ENCODE results near the gene OR5C1. TPM values are rescaled to one million over a fixed set of nuclear protein-coding genes. Genes with fewer than 3 reads are reported as not detected.
"Not testable (repeated sequence)": the region's sequence is repeated elsewhere in the genome, so short reads cannot be mapped to it uniquely, and the experiment has no call there.

Gene OR5C1
- total RNA-seq, 1 donor from 2014 or later: not detected

DNA sequence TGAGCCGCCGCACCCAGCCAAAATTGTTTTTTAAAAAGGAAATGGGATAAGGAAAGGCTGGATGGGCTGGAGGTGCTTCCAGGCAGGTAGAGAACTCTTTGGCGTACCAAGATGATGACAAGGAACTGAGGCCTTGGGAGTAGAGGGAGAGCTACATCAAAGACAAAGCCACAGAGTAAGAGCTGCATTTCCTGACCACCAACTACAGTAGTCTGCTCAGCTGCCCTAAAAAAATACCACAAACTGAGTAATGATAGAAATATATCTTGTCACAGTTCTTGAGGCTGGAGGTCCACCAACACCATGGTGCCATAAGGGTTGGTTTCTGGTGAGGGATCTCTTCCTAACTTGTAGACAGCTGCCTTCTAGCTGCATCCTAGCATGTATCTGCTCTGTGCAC, 19.4 kb downstream of the OR5C1 start:
- peak; percentile 26 for DNase-seq (ENCODE audit: low spot score)
- ATAC-seq: no peak
- intact Hi-C loops (cut with DNase I): loop anchor here (10.0 kb wide), 1 partner anchor 333 kb away; the partner anchor contains the start of gene OR1J1

DNA sequence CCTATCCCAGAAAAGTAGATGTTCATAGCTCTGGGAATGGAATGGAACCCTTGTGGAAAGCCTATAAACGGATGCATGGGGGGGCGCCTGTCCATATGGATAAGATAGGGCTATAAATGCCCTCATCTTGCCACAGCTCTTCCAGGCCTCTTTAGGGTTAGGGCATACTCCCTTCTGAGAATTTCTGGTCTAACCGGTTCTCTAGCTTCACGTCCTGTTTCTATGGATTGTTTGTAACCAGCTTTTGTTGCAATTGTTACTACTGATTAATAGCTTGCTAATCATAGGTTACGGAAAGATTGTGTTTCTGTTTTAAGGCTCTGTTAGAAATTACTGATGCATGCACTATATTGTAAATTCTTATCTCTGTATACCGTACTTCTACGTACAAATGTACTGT, 20.5 kb downstream of the OR5C1 start:
- peak; percentile 25 for DNase-seq (ENCODE audit: low spot score)
- intact Hi-C loops (cut with DNase I): loop anchor here (10.0 kb wide), 1 partner anchor 334 kb away; the partner anchor contains the start of gene OR1J1
- ATAC-seq: not testable (repeated sequence)

DNA sequence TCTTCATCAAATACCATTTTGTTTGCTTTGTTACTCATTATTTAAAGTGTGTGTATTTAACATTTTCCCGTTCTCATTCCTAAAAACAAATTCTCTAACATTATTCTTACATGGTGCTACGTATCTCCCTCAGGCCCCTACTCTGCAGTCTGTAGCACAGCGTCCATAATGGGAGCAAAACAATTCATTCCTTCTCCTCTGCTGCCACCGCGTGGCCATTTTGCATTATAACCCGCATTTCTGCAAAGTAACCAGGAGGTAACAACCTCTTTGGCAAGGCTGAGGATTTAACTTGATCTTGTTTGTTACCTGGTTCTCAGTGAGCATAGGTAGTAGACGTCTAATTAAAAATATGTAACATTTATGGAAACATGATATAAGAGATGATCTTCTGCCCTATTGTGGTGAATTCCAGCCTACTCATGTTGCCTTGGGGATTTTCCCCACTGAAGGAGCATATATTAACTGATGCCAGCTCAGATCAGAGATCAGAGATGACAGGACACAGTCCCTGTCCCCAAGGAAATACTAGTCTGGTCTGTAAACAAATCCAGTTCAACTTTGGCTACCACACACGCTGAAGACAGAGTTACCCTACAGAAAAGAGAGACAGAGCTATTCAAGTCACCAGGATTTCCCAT, 21.7 kb downstream of the OR5C1 start:
- peak; percentile 80 for DNase-seq (ENCODE audit: low spot score)
- intact Hi-C loops (cut with DNase I): loop anchor here (10.0 kb wide), 1 partner anchor 716 kb away; the partner anchor contains the start of gene TTLL11
- ATAC-seq: peak; percentile 93

DNA sequence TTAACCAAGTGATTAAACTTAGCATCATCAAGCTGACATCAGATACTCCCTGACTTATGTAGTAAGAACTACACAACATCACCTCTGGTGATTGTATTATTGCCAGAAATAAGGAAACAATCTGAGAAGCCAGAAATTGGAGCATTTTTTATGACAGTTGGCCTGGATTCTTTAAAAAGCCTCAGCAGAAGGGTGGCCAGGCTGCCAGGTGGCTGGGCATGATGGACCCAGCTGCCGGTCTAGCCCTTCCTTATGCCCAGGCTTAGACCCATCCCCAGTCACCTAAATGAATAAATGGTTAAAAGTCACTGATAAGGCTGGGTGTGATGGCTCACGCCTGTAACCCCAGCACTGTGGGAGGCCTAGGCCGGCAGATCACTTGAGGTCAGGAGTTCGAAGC, 24.0 kb downstream of the OR5C1 start:
- intact Hi-C loops (cut with DNase I): loop anchor here (10.0 kb wide), 1 partner anchor 718 kb away; the partner anchor contains the start of gene TTLL11
- no peak for ATAC-seq
- no peak for DNase-seq (ENCODE audit: low spot score)

DNA sequence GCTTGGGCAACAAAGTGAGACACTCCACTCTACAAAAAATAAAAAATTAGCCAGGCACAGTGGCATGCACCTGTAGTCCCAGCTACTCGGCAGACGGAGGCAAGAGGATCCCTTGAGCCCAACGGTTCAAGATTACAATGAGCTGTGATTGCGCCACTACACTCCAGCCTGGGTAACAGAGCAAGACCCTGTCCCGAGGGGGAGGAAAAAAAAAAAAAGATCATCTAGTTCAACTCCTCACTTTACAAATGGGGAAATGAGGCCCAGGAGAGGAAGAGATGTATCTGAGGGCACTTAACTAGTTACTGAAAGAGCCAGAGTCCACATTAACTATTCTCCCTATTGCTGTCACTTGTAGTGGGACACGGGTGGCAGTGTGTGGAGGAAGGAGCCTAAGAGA, 25.8 kb downstream of the OR5C1 start:
- ATAC-seq: no peak
- peak; percentile 14 for DNase-seq (ENCODE audit: low spot score)
- intact Hi-C loops (cut with DNase I): loop anchor here (10.0 kb wide), 1 partner anchor 720 kb away; the partner anchor contains the start of gene TTLL11

DNA sequence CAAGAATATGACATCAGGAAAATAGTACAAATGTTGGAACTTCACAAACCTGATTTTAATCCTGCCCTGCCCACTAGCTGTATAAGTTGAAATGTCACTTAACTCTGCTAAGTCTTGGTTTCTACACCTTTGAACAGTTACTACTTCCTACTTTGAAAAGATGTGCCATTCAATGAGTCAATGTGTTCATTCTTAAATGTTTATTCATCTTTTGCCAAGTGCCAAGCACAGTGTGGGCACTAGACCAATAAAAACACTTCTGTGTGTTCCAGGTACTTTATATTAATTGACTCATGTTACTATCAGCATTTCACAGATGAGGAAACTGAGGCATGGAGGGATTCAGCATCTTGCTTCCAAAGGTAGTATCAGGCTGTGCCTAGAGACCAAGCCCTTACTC, 26.8 kb downstream of the OR5C1 start:
- intact Hi-C loops (cut with DNase I): loop anchor here (10.0 kb wide), 1 partner anchor 721 kb away; the partner anchor contains the start of gene TTLL11
- no peak for ATAC-seq
- no peak for DNase-seq (ENCODE audit: low spot score)

DNA sequence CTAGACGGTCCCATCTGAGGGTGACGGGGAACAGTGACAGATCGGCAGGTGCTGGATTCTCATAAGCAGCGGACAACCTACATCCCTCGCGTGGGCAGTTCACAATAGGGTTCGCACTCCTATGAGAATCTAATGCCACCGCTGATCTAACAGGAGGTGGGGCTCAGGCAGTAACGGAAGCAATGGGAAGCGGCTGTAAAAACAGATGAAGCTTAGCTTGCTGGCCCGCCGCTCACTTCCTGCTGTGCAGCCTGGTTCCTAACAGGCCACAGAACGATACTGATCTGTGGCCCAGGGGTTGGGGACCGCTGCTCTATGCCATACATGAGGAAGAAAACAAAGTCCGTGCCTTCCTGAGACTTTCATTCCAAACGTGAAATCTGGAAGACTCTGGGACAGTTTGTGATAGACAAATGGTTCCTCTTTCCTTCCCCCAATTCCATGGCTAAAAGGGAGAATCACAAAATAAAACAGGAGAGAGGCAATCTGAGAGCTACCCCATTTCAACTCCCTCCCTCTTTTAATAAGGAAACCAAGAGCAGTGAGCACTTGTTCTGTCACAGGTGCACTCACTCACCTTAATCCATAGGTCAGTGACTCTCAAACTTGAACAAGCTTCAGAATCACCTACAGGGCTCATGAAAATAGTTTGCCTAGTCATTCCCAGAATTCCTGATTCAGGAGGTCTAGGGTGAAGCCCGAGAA, 27.6 kb downstream of the OR5C1 start:
- intact Hi-C loops (cut with DNase I): loop anchor here (10.0 kb wide), 1 partner anchor 722 kb away; the partner anchor contains the start of gene TTLL11
- no peak for DNase-seq (ENCODE audit: low spot score)
- ATAC-seq: peak; percentile 73

DNA sequence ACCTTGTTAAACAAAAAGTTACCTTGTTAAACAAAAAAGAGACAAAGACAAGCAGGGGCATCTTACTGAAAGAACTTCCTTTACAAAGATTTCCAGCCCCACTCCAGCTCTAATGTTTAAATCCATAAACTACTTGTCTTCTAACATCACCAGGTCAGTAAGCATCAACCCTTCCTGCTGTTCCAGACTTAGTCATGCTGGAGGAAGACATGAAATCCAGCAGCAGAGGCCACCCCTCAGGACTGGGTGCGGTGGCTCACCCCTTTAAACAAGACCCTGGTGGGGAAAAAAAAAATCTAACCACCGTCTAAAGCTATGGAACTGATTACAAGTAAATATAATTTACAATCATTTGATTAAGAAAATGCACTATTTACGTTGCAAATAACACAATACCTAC, 30.6 kb downstream of the OR5C1 start:
- DNase-seq (ENCODE audit: low spot score) (peak; percentile 14), ATAC-seq (no peak)
- intact Hi-C loops (cut with DNase I): loop anchor here (10.0 kb wide), 1 partner anchor 725 kb away; the partner anchor contains the start of gene TTLL11

DNA sequence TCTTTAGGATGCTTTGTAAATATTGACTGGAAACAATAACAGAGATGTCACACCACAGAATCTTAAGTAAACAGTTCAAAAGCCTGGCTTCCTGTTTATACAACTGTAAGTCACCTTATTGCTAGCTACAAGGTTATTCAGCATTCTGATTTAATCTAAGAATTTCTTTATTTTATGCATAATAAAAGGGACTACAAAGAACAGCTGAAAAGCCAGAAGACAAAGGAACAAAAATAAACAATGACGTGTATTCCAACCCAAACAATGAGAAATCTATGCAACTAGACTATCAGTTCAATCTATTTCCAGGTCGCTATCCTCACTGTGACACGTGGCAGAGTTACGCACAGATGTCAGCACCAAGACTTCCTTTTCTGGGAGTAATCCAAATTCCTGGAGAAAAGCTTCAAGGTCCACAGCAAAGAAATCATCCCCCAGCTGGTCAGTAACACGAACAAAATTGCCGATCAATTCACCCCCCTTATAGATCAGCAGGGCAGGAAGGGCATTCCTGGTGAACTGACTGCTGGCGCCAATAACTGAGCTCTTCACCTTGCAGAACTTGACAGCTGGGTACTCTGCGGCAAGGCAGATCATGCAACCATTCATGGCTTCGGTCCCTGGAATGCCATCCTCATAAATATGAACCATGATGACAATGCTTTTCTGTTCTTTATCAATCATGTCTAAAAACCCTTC, 31.2 kb downstream of the OR5C1 start:
- intact Hi-C loops (cut with DNase I): loop anchor here (10.0 kb wide), 1 partner anchor 725 kb away; the partner anchor contains the start of gene TTLL11
- ATAC-seq (no peak), DNase-seq (ENCODE audit: low spot score) (peak; percentile 15)

DNA sequence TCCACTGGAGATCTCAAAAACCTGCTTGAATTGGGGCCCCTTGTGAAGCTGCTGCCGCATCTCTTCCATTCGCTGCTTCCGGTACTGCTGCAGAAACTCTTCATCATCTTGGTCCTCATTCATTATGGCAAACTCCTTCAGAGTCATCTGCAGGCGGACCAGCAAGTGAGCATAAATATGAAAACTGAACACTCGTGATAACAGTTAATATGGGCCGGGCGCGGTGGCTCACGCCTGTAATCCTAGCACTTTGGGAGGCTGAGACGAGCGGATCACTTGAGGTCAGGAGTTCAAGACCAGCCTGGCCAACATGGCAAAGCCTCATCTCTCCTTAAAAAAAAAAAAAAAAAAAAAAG, 31.7 kb downstream of the OR5C1 start:
- DNase-seq (ENCODE audit: low spot score) (no peak), ATAC-seq (no peak)
- intact Hi-C loops (cut with DNase I): no loop called here

DNA sequence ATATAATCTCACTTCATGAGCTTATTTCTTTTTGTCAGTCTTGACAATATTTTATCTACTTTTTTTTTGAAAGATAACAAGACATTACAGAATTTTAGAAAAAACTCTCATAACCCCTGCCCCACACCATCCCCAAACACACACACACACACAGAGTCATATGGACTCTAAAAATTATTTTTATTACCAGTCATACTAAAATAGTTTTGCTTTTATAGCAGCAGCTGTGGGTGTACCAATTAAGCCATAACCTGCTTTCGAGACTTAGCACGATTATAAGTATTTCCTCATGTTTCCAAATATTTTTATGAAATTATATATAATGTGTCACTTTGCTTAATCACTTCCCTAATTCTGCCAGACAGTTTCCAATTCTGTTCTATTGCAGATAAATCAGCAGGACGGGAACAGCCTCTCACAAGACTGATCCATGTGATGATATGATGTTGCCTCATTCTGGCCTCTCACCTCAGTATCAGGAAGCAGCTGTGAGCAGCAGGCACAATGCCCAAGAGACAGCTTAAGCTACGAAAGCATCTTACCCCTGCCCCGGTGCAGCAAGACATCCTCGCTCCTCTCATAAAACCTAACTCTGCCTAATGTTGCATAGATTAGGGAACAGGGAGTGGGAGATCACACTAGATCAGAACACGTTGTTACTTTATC, 32.7 kb downstream of the OR5C1 start:
- ATAC-seq (peak; percentile 93), DNase-seq (ENCODE audit: low spot score) (peak; percentile 73)
- intact Hi-C loops (cut with DNase I): no loop called here

DNA sequence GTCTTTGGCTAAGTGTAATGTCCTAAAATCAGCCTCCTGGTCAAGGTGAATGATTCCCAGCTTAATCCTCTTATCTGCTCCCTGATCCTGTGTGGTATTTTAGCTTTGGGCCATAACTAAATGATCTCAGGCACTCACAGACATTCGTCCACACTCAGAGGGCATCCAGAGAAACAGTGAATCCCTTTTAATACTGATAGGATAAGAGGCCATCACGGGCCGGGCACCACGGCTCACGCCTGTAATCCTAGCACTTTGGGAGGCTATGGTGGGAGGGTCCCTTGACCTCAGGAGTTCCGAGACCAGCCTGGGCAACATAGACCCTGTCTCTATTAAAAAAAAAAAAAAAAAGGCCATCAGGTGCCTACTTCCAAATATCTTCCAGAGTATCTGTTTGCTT, 33.3 kb downstream of the OR5C1 start:
- intact Hi-C loops (cut with DNase I): no loop called here
- DNase-seq (ENCODE audit: low spot score) (no peak), ATAC-seq (no peak)

DNA sequence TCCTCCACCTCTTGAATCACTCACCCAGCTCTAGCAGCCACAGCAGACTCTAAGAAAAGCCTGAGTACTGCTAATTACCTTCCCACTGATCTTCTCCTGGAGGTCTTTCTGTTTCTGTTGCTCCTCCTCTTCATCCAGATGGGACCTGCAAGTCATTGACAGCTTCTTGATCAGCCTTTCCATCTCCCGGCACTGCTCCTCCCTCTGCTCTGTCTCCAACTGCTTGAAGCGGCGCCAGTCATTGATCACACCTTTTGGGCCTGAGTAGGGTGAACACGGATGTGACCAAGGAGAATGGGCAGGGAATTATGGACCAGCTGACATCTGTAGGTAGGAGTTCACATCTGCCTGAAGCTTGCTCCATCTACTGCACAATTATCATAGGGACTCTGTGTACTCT, 34.2 kb downstream of the OR5C1 start:
- no peak for DNase-seq (ENCODE audit: low spot score)
- intact Hi-C loops (cut with DNase I): no loop called here
- no peak for ATAC-seq

DNA sequence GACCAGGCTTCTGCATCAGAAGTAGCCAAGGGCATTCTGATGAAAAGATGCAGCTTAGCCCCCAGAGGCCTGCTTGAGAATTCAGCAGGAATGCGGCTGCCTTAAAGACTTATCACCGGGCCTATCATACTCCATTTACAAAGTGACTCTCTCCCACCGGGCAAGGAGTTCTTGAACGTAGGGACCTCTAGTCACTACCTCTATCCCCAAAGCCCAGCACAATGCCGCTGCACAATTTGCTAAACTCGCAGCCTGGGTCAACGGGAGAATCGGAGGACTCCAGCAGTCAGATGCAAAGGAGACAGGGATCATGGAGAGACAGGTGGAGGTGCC, 39.0 kb downstream of the OR5C1 start:
- intact Hi-C loops (cut with DNase I): no loop called here
- ATAC-seq (peak; percentile 31), DNase-seq (ENCODE audit: low spot score) (no peak)

DNA sequence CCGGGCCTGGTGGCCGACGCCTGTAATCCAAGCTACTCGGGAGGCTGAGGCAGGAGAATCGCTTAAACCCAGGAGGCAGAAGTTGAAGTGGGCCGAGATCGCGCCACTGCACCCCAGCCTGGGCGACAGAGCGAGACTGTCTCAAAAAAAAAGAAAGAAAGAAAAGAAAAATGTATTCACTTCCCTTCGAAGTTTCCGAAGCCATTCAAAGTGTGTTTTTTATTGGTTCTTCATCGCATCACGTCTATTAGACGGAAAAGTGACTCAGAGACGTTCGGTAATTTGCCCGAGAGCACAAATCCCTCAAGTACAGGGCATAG, 40.2 kb downstream of the OR5C1 start:
- ATAC-seq; DNase-seq (ENCODE audit: low spot score); intact Hi-C loops (cut with DNase I): not testable (repeated sequence)

DNA sequence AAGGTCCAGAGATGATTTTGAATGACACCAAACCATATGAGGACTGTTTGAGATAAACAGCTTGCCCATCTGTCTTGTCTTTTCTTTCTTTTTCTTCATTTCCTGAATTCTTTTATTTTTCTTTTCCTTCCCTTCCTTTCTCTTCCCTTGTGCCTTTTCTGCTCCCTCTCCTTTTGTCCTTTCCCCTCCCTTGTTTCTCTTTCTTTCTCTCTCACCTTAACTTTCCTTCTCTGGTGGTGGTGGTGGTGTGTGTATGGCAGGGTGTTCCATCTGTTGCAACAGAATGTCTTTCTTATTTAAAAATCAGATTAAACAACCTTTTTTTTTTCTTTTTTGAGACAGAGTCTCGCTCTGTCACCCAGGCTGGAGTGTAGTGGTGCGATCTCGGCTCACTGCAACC, 43.5 kb downstream of the OR5C1 start:
- ATAC-seq (no peak), DNase-seq (ENCODE audit: low spot score) (no peak)
- intact Hi-C loops (cut with DNase I): no loop called here

DNA sequence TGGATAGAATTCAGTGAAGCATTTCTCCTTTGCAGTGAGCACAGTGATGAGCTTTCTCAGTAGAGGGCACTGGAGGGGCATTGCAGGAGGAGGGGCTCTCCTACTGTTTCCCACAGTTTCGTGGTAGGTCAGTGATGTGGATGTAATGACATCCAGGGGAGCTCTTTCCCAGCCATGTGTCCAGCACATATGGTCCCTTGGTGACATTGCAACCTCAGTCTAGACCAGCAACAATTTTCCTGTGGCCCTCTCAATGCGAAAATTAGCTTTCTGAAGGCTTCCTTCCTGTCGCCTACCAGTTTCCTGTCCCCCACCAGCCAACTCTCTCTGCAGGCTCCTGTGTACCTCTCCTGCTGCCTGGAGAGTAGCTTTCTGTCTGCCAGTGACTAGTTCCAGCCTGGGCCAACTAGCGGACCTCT, 46.6 kb downstream of the OR5C1 start:
- ATAC-seq (no peak), DNase-seq (ENCODE audit: low spot score) (no peak)
- intact Hi-C loops (cut with DNase I): no loop called here

DNA sequence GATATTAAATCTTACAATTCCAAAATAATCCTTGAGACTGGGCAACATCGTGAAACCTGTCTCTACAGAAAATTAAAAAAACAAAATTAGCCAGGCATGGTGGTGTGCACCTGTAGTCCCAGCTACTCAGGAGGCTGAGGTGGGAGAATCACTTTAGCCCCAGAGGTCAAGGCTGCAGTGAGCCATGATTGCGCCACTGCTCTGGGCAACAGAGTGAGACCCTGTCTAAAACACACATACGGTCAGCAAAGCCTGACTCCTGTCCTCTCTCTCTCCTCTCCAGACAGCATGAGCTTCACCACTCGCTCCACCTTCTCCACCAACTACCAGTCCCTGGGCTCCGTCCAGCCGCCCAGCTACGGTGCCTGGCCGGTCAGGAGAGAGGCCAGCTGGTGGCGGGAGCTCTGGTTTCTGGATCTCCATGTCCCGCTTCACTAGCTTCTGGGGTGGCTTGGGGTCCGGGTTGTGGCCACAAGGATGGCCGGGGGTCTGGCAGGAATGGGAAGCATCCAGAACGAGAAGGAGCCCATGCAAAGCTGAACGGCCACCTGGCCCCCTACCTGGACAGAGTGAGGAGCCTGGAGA, 48.6 kb downstream of the OR5C1 start:
- DNase-seq (ENCODE audit: low spot score) (no peak), ATAC-seq (no peak)
- intact Hi-C loops (cut with DNase I): no loop called here

DNA sequence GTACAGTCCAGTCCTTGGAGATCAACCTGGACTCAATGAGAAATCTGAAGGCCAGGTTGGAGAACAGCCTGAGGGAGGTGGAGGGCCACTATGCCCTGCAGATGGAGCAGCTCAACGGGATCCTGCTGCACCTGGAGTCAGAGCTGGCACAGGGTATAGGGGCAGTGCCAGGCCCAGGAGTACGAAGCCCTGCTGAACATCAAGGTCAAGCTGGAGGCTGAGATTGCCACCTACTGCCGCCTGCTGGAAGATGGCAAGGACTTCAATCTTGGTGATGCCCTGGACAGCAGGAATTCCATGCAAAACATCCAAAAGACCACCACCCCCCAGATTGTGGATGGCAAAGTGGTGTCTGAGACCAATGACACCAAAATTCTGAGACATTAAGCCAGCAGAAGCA, 49.7 kb downstream of the OR5C1 start:
- intact Hi-C loops (cut with DNase I); DNase-seq (ENCODE audit: low spot score); ATAC-seq: not testable (repeated sequence)
